HT-29 (cell line): ENCODE data around the gene P2RX2. TPM values are rescaled to one million over a fixed set of nuclear protein-coding genes. Genes with fewer than 3 reads are reported as not detected.

Experiments used
- DNase-seq: peaks from one replicate; pipeline ENCODE4 v3.0.0-alpha.2; 2015; ENCODE audit warnings: low spot score
- total RNA-seq: library from RNA; depleted of rRNA; stranded (reverse); fragments of >200 nt; shearing (Covaris generic); gene quantifications from 2 replicates; pipeline ENCODE4 v1.2.3, GENCODE V29; 2014

The P2RX2 gene
- total RNA-seq, 1 experiment from 2014 or later = not detected

DNA sequence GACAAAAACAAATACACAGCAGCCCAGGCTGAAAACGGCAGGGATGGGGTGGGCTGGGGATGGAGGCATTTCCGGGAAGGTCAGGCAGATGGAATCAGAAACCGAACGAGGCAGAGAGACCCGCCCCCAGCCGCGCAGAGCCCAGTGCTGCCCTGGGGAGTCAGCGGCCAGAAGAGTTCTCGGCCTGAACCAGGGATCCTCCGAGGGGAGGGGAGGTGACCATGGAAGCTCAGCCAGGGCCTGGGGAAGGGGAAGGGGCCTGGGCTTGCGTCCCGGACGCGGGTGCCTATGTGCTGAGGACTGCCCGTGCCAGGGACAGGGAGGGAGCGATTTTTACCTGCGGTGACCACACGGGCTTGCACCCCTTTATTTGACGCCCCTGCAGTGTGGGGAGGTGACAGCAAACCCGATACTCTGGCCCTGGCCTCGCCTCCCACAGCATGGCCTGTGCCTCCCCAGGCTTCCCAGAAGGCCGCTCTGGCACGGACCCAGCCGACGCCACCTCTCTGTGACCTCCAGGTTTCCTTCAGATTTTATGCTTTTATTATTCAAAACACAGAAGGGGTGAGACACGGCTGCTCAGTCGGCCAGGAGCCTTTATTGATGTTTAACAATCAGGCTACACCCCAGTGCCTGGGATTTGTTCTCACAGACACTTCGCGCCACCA is 15.9 kb upstream of the P2RX2 start:
- DNase-seq = no peak

DNA sequence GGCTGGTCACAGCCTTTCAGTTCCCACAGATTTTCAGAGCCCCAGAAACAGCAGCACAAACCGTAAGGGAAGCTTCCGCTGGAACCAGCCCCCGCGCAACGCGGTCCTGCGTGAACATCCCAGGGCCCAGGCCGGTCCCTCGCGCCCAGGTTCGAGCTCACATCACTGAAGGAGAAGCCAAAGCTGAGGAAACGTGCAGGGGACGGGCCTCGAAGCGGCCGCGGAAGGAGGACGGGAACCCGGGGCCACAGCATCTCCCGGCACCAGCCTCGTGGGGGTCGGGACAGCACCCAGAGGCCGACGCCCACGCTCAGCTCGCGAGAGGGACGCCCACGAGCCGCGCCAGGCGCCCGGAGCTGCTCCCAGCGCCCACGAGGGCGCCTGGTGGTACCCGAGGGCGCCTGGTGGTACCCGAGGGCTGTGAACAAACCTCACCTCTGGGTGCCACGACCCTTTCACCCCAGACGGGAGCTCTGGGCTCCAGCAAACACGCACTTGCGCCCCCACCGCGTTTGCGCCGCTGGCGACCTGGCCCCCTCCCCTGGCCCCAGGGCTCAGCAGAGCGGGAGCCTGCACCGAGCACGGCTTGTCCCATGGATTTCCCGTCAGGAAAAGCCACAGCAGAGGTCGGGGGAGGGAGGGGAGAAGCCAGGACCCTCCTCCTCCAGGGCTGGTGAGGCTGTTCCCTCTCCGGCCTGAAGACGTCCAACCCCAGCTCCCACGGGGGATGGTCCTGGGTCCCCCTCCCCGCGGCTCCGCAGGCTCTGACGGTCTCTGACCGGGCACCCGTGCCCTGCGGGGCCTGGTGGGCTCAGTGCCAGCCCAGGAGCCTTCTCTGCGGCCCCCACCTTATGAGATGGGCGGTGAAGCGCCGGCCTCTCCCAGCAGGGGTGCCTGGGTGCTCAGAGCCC is 15.1 kb upstream of the P2RX2 start:
- DNase-seq = no peak

DNA sequence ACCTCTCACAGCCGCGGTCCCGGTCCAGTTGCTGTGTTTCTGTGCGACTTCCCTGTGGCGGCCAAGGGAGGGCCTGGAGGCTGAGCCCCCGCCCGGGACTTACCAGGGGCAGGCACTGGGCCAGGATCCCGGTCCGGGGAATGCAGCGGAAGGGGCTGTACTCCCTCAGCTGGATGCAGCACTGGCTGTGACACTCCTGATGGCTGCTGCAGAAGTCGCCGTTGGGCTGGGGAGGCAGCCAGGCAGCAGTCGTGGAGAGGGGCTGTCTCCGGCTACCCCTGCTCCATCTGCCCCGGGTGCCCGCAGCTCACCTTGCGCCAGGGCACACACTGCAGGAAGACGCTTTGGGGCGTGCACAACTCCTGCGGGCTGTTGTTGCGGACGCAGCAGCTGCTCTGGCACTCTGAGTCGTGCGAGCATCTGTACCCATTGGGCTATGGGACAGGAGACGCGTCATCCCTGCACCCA is 14.4 kb upstream of the P2RX2 start:
- no peak for DNase-seq

DNA sequence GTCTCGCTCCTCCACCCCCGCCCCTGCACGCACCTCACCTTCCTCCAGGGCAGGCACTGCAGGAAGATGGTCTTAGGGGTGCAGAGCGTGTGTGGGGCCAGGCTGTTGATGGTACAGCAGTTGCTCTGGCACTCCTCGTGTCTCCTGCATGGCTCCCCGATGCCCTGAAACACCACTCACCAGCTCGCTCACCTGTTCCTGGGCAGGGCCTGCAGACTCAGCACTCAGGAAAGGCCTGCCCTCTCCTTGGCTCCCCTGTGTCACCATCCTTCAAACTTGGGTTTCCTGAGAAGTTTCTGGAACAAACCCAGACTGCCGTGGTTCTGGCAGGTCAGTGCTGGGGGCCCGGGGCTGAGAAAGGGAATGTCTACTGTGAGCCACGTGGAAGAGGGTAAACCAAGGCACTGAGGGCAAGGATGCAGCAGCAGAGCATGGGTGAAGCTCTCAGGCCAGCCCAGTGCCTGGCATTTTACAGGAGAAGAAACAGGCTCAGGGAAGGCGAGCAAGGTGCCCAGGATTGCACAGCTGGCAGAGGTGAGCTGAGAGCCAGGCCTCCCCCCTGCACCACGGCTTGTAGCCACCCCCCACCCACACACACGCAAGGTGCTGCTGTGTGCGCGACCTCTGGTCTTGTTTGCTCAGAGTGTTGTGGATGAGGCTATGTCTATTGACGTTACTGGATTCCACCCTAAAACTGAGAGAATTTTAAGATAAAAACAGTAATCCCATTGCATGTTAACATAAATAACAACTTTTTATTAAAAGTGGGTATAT is 13.7 kb upstream of the P2RX2 start:
- DNase-seq = no peak

DNA sequence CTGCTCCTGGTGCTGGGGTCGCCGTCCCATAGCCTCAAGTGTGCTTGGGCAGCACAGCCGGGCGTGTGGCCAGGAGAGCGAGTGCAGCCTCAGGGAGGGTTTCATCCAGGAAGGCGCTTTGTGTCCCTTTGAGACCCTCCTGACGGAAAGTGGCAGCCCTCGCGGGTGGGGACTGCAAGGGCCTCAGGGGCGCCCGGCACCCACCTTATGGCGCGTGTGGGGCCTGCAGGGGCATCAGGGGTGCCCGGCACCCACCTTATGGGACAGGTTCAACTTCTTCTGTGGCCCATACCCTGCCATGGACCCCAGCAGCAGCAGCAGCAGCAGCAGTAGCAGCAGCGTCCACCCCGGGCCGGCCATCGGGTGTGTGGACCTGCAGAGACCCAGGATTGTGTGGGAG is 12.7 kb upstream of the P2RX2 start:
- no peak for DNase-seq

DNA sequence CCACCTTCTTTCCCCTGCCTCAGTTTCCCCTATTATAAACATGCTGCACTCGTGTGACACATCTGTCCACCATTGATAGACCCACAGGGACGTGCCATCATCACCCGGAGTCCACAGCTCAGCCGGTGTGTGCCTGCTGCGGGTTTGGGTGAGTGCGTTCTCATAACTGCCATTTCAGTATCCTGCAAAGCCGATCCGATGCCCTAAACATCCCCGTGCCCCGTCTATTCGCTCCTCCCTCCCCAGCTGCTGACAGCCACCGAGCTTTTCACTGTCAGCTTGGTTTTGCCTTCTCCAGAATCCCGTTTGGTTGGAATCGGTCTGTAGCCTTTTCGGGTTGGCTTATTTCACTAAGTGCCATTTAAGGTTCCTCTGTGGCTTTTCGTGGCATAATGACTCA is 12.1 kb upstream of the P2RX2 start:
- no peak for DNase-seq

DNA sequence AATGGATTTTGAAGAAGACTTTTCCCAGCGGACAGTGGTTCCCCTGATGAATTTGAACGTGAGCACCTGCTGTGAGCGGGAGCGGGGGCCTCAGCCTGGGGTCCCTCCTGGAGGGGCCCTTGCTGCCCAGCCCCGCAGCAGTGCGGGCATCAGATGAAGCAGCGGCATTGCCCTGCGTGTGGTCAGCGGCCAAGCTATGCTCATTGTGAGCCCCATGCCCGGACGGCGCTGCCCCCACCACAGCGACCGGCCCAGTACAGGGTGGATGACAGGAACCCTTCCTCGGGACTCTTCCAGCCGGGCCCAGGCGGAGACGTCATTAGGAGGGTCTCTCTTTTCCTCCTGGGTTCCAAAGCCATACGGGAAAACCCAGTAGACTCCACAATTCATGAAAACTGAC is 11.6 kb upstream of the P2RX2 start:
- no peak for DNase-seq

DNA sequence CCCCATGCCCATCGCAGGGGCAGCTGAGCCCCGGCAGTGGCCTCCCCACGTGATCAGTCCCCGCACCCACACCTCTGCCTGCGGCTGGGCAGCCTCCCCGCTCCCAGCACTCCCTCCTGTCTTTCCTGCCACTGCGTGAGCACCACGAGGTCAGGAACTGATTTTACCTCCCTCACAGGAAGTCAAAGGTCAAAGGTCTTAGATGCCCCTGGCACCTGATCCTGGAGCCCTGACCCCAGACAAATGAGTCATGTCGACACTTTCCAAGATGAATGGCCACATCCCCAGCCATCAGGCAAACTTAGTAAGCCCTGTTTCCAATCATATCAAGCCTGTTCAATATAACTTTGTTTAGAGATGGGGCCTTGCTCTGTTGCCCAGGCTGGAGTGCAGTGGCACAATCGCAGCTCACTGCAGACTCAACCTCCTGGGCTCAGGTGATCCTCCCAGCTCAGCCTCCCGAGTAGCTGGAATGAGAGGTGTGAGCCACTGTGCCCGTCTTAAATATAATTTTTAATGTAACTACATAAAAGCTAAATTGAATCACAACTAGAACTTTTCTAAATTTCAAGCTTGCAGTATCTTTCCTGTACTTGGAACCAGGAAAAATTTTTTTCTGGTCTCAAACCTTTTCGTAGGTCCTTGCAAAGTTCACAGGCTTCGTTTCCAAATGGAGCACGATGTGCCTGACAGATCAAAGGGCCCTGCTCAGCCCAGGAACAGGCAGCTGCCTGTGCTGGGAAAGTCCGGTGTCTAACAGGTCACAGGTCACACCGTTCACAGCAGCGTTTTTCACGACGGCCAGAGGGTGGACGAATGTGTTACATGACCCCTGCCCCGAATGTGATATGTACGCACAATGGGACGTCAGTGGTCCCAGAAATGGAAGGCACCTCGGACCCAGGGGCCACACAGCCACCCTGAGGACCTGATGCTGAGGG is 10.1 kb upstream of the P2RX2 start:
- no peak for DNase-seq

DNA sequence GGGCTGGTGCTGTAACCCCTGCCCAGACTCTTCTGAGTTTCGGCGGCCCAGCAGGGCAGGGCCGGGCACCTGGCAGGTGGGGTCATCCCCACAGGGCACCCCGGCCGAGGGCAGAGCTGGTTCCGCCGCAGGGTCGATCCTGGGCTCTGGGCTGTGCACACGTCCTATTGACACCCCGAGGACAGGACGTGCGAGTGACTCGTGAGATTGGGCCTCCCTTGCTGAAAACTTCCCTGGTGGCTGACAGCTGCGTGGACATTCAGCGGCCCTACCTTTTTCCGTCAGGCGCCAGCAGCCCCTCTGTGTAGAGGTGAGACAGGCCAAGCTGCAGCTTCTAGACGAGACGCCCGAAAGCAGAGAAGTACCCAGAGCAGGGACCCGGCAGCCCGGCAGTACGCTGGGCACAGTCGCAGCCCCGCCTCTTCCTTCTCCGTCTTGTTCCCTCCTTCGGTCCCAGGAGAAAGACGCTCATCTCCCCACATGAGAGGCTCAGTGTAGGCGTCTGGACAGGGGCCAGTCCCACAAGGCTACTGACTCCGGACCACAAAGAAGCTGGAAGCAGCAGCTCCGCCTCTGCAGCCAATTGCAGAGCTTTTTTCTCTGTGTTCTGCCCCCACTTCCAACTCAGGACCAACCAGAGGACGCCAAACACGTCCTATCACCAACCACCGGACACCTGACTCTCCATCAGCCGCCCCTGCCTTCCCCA is 8.4 kb upstream of the P2RX2 start, which contains the start of gene LRCOL1:
Gene LRCOL1 (minus strand): TSS at position 532 of the 709 bp plus-strand sequence. CDS start 4,331 bp downstream, outside the sequence.
- DNase-seq = no peak

DNA sequence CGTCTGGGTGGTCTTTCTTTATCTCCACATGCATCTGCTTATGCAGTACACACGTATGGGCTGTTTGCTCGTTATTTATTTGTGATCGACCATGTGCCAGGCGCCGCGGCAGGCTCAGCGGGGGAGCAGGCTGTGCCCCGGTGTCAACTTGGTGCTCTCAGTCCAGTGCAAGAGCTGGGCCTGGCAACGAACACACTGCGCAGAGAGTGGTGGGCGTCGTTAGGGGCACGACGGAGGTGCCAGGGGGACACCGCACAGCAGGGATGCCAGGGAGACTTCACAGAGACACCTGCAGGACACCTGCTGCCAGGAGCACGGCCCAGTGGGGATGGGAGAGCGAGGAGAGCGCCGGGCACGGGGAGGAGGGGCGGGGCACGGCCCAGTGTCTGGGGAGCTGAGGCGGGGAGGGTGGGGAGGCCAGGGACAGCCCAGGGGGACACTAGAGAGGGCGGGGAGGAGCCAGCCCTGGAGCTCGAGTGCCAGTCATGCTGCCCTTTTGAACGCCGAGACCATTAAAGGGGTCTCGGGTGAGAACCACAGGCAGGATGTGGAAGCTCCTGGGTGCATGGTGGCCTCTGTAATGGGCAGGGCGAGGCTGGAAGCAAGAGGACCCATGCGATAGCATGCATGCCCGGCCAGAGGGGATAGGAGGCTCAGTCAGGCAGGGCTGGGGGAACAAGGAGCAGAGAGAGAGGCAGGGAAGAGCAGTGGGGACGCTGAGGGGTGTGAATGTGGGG is 7.5 kb upstream of the P2RX2 start:
- no peak for DNase-seq

DNA sequence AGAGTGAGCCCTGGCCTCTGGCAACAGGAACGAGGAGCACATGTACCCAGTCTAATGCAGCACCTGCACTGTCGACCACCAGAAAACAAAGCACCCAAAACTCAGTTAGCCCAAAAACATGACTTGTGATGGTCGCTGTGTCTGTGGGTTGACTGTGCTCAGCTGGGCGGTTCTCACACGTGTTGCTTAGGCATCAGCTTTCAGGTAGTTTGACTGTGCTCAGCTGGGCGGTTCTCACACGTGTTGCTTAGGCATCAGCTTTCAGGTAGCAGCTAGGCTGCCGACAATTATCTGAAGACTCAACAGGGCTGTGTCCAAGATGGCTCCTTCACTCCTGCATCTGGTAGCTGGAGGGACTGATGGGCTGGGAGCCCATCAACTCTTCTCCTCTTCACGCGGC is 7.0 kb upstream of the P2RX2 start:
- no peak for DNase-seq

DNA sequence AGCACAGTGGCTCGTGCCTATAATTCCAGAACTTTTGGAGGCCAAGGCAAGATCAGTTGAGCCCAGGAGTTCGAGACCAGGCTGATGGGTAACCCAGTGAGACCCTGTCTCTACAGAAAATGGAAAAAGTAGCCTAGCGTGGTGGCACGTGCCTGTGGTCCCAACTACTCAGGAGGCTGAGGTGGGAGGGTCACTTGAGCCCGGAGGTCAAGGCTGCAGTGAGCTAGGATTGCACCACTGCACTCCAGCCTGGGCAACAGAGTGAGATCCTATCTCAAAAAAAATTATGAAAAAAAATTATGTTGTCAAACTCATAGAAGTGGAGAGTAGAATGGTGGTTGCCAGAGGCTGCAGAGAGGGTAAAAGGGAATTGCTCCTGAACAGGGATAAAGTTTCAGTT is 4.5 kb upstream of the P2RX2 start:
- DNase-seq = no peak

DNA sequence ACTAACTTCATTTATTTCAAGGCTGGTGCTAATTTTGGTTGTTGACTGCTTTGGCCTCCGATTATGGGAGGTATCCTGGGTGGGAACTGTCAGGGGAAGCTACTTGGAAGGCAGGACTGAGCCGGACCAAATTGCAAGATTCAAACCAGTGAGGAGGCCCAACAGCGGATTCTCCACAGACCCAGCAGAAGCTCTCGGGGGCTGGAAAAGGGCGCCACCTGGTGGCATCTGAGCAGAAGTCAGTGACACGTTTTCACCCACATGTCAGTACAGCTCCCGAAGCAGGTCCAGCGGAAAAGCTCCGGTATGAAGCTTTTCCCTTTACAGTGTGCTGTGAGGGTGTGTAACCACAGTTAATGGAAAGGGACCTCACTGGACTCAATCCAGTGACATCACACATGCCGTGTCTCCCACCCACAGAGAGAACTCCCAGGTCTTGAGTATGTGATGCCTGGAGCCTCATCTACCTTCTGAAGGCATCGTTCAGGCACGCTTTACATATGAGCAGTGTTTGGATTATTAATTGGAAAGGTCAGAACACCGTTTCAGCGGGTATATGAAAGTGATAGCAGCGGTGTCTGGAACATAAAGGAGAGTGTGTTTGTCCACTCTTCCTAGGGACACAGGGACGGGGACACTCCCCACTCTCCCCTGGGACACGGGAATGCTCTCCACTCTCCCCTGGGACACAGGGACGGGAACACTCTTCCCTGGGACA is 3.6 kb upstream of the P2RX2 start:
- DNase-seq = peak; percentile 91

DNA sequence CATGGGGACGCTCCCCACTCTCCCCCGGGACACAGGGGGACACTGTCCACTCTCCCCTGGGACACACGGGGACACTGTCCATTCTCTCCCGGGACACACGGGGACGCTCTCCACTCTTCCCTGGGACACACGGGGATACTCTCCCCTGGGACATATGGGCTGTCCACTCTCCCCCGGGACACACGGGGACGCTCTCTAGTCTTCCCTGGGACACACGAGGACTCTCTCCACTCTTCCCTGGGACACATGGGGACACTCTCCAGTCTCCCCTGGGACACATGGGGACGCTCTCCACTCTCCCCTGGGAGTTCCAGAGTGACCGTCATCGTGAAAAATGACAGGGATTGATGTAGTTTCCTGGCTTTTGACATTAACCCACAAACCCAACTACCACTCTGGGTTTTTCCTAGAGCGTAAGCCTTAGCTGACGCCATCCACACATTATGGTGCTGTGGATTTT is 3.0 kb upstream of the P2RX2 start:
- DNase-seq = no peak

DNA sequence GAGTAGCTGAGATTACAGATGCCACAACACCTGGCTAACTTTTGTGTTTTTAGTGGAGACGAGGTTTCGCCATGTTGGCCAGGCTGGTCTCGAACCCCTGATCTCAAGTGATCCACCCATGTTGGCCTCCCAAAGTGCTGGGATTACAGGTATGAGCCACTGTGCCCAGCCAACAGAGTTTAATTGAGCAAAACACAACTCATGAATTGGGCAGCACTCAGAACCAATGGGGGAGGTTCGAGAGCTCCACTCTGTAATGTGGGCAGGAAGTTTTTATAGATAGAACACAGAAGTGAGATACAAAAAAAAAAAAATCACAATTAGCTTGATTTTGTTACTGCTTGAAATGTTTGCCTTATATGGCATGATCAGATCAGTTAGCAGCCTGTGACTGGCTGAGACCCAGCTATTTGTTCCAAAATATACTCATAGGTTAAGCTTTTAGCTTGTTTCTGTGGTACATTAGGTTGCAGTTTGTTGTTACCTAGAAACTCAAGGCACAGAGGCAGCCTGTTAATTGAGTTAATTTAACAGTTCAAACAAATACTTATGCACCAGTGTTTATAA is 1.4 kb upstream of the P2RX2 start:
- DNase-seq = no peak

DNA sequence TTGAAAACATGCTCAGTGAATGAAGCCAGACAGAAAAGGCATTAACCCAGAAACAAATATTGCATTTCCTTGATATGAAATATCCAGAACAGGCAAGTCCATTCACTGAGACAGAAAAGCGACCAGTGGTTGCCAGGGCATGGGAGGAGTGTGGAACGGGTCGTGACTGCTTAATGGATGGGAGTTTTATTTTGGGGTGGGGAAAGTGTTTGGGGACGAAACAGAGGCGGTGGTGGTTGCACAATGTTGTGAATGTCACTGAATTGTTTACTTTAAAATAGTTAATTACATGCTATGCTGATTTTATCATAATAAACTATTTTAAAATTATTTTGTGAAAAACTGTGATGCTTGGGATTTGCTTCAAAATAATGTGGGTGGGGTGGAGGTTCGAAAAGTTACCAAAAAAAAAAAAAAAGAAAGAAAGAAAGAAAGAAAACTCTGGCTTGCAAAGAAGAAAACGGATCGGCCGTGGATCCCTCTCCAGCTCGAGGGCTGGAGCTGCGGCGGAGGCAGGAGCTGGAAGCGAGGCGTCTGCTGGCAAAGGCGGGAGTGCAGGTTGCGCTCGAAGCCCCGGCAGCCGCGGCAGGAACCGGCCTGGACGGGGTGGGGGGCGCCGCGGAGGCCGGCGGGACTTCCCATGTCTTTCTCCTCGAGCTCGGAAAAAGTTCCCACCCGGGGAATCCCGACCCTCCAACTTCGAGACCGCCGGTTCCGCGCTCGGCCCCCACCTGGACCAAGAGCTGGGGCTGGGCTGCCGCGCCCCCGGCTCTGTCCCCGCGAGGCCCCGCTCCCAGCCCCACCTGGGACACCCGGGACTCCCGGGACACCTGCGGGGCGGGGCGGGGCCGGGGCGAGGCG is 524 bp upstream of the P2RX2 start:
- no peak for DNase-seq

DNA sequence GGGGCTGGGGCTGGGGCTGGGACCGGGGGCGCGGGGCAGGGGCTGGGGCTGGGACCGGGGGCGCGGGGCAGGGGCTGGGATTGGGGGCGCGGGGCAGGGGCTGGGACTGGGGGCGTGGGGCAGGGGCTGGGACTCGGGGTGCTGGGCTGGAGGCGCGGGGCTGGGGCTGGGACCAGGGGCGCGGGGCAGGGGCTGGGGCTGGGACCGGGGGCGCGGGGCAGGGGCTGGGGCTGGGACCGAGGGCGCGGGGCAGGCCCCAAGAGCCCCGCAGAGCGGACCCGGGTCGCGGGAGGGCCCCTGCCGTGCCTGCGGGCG is 452 bp downstream of the P2RX2 start:
- DNase-seq = no peak
